Activated CD8-positive, alpha-beta memory T cell treated with anti-CD3 and anti-CD28 coated beads, Interleukin-2, amount 50 U/mL, for 24 hours (primary cell): ENCODE measurements around the gene PRPH.
"Not testable (repeated sequence)": the region's sequence is repeated elsewhere in the genome, so short reads cannot be mapped to it uniquely, and the experiment has no call there.

ENCODE experiments used
- DNase-seq: peaks from one replicate; pipeline ENCODE4 v3.0.0-alpha.2; 2020; ENCODE audit errors: extremely low read depth

The PRPH gene

GRCh38 chr12:49298160-49298559 is 3.2 kb downstream of the PRPH start:
- no peak for DNase-seq

- no peak for DNase-seq
Measured at GRCh38 chr12:49301760-49302159, 6.8 kb downstream of the PRPH start.

- no peak for DNase-seq
Measured at GRCh38 chr12:49304161-49304560, 9.2 kb downstream of the PRPH start.

GRCh38 chr12:49305762-49306510 is 11.0 kb downstream of the PRPH start:
- DNase-seq: no peak

- DNase-seq: no peak
Measured at GRCh38 chr12:49309386-49309785, 14.4 kb downstream of the PRPH start.

- not testable (repeated sequence) for DNase-seq
Measured at GRCh38 chr12:49310451-49311000, 15.6 kb downstream of the PRPH start.

GRCh38 chr12:49314811-49315210 is 19.9 kb downstream of the PRPH start:
- no peak for DNase-seq

GRCh38 chr12:49317118-49317517 is 22.2 kb downstream of the PRPH start:
- not testable (repeated sequence) for DNase-seq

DNA sequence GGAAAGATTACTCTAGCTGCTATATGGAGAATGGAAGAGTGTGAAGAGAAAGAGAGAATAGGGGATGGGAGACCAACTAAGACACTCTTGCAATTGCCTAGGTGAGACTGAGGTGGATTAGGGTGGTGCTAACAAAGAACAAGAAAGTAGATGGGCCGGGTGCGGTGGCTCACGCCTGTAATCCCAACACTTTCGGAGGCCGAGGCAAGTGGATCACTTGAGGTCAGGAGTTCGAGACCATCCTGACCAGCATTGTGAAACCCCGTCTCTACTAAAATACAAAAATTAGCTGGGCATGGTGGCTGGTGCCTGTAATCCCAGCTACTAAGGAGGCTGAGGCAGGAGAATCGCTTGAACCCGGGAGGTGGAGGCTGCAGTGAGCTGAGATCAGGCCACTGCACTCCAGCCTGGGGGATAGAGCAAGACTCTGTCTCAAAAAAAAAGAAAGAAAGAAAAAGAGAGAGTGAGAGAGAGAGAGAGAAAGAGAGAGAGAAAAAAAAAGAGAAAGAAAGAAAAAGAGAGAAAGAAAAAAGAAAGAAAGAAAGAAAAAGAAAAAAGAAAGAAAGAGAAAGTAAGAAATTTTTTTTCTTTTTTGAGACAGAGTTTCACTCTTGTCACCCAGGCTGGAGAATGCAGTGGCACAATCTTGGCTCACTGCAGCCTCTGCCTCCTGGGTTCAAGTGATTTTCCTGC is 25.6 kb downstream of the PRPH start:
- DNase-seq: not testable (repeated sequence)

DNA sequence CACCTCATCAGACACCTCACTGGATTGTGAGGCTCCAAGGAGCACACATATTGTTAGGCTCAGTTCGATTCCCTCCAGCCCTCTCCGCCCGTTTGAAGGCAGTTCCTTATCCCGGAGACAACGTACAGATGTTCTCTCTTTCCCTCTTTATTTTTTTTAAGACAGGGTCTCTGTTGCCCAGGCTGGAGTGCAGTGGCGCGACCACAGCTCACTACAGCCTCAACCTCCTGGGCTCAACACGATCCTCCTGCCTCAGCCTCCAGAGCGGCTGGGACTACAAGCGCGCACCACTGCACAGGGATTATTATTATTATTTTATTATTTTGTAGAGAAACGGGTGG is 27.4 kb downstream of the PRPH start:
- no peak for DNase-seq

DNA sequence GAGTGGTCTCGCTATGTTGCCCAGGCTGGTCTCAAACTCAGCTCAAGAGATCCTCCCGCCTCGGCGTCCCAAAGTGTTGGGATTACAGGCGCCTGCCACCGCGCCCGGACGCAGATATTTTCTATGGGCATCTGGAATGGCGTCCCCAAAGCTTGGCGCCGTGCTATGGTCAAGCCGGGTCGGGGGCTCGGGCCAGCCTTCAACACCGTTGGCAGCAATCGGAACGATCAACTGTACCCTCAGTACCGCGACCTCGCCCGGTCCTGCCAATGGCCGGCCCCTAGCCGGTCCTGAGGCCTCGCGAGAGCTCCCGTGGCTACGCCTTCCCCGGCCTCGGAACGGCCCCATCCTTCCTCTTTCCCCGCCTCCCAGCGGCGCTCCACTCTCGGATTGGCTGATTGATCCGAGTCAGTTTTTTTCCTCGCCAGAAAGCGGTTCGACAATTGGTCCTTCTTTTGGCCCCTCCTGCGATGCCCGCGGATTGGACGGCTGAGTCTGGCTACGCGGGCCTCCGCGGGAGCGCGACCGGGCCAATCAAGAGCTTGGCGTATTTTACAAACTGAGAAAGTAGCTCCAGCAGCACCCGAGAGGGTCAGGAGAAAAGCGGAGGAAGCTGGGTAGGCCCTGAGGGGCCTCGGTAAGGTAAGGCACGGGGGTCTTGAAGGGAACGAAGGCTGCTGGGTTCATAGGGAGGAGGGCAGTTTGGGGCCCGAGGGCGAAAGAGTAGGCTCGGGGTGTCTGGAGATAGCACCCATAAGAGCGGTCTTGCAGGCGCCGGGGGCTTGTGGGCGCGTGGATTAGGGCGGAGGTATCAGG is 28.0 kb downstream of the PRPH start, which contains the start of gene TROAP:
Gene TROAP, plus strand, starts transcription at position 548 of the 816 bp plus-strand sequence. CDS start 354 bp downstream, outside the sequence.
- peak; percentile 93 for DNase-seq

- DNase-seq: no peak
Measured at GRCh38 chr12:49323524-49324097, 28.7 kb downstream of the PRPH start.

DNA sequence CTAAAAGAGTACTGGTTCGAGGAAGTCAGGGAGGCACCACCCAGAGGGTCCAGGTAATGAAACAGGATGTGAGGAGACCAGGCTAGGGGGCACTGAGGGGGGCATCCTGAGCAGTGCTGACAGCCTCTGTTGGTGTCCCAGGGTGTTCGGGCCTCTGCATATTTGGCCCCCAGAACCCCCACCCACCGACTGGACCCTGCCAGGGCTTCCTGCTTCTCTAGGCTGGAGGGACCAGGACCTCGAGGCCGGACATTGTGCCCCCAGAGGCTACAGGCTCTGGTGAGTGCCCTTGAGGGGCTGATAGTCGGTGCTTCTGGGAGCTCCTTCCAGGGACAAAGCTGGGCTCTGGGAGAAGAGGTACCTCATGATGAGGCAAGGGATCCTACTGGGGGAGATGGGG is 30.7 kb downstream of the PRPH start:
- DNase-seq: no peak

GRCh38 chr12:49327368-49327767 is 32.4 kb downstream of the PRPH start:
- DNase-seq: no peak

DNA sequence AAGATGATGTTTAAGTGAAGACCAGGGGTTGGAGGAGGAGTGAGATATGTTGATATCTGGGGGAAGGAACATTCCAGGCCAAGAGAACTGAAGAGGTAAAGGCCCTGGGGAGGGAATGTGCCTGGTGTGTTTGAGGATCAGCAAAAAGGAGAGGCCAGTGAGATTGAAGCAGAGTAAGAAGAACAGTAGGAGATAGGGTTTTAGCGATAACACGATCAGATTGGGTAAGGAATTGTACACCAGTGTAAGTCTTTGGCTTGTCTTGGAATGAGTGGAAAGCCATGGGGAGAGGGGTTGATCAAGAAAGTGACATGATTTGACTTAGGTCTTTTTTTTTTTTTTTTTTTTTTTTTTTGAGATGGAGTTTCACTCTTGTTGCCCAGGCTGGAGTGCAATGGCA is 32.9 kb downstream of the PRPH start:
- no peak for DNase-seq

DNA sequence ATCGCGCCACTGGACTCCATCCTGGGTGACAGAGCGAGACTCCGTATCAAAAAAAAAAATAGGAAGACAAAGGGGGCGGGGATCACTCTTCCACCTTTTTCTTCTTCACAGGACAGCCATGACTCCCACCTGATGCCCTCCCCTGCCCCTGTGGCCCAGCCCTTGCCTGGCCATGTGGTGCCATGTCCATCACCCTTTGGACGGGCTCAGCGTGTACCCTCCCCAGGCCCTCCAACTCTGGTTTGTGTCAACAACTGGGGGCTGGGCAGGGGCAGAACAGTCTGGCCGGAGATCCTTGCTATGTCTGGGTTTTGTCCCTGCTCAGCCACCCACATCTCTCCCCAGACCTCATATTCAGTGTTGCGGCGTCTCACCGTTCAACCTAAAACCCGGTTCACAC is 33.9 kb downstream of the PRPH start:
- DNase-seq: no peak

DNA sequence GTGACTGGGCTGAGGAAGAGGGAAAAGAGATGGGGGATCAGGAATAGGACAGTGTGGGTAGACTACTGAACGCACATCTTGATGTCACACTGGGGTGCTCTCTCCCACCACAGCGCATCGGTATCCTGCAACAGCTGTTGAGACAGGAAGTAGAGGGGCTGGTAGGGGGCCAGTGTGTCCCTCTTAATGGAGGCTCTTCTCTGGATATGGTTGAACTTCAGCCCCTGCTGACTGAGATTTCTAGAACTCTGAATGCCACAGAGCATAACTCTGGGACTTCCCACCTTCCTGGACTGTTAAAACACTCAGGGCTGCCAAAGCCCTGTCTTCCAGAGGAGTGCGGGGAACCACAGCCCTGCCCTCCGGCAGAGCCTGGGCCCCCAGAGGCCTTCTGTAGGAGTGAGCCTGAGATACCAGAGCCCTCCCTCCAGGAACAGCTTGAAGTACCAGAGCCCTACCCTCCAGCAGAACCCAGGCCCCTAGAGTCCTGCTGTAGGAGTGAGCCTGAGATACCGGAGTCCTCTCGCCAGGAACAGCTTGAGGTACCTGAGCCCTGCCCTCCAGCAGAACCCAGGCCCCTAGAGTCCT is 35.2 kb downstream of the PRPH start:
- DNase-seq: no peak

DNA sequence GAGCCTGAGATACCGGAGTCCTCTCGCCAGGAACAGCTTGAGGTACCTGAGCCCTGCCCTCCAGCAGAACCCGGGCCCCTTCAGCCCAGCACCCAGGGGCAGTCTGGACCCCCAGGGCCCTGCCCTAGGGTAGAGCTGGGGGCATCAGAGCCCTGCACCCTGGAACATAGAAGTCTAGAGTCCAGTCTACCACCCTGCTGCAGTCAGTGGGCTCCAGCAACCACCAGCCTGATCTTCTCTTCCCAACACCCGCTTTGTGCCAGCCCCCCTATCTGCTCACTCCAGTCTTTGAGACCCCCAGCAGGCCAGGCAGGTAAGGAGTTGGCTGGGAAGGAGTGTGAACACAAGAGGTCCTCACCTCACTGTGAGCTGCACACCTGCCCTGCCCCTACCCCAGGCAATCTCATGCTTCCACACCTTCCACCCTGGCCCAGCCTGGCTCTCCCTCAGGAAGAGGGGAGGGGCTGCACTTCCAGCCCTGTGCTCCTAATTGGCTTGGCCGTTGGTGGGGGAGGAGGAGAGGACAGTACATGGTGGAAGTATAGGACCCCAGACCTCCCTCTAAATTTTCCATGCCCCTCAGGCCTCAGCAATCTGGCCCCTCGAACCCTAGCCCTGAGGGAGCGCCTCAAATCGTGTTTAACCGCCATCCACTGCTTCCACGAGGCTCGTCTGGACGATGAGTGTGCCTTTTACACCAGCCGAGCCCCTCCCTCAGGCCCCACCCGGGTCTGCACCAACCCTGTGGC is 35.9 kb downstream of the PRPH start:
- DNase-seq: no peak

GRCh38 chr12:49331380-49332222 is 36.7 kb downstream of the PRPH start:
- DNase-seq: no peak

GRCh38 chr12:49332441-49332861 is 37.5 kb downstream of the PRPH start:
- no peak for DNase-seq
